Neural cell (in vitro differentiated cells): ENCODE measurements around the gene PLXNC1. TPM values are rescaled to one million over a fixed set of nuclear protein-coding genes. Genes with fewer than 3 reads are reported as not detected.
A peak's percentile ranks its signal among the peaks of the same experiment; 100 is the strongest.

ENCODE experiments used
- H2AFZ ChIP-seq: fragments of 200-600, 300-800 bp; sonication (generic), shearing (Covaris generic); 2 replicates; pipeline ENCODE4 v1.6.0; 2014; ENCODE audit warnings: low read depth, mild to moderate bottlenecking, antibody characterized with exemption, low read length, moderate library complexity
- H3F3A ChIP-seq: fragments of 200-600 bp; shearing (Covaris generic); 2 replicates; pipeline ENCODE4 v1.6.1; 2016; ENCODE audit warnings: mild to moderate bottlenecking, moderate library complexity, mixed read lengths, antibody characterized with exemption, low read length; ENCODE audit not compliant: insufficient read depth, poor library complexity, severe bottlenecking
- H3K27ac ChIP-seq: fragments of 200-600, 300-800 bp; sonication (generic), shearing (Covaris generic); 2 replicates; pipeline ENCODE4 v1.5.1; 2014; ENCODE audit warnings: mild to moderate bottlenecking, low read length, moderate library complexity
- H3K27me3 ChIP-seq: fragments of 300-800, 200-600 bp; sonication (generic), shearing (Covaris generic); 2 replicates; pipeline ENCODE4 v1.6.0; 2014; ENCODE audit warnings: mild to moderate bottlenecking, low read depth, low read length, moderate library complexity; ENCODE audit not compliant: insufficient read depth
- H3K36me3 ChIP-seq: fragments of 300-800, 200-600 bp; sonication (generic), shearing (Covaris generic); 2 replicates; pipeline ENCODE4 v1.5.1; 2014; ENCODE audit warnings: mild to moderate bottlenecking, antibody characterized with exemption, low read length, moderate library complexity; ENCODE audit not compliant: insufficient read depth
- H3K4me2 ChIP-seq: fragments of 300-800, 200-600 bp; sonication (generic), shearing (Covaris generic); 2 replicates; pipeline ENCODE4 v1.6.0; 2014; ENCODE audit warnings: mild to moderate bottlenecking, low read length
- H3K4me3 ChIP-seq: fragments of 300-800, 200-600 bp; sonication (generic), shearing (Covaris generic); 2 replicates; pipeline ENCODE4 v1.5.1; 2014; ENCODE audit warnings: mild to moderate bottlenecking, low read length, moderate library complexity
- H3K79me2 ChIP-seq: fragments of 200-600 bp; shearing (Covaris generic); replicated peaks from 2 replicates; pipeline ENCODE4 v1.6.0; 2014; ENCODE audit warnings: mild to moderate bottlenecking, low read length, moderate library complexity; ENCODE audit not compliant: insufficient read depth
- H3K9ac ChIP-seq: fragments of 300-800, 200-600 bp; sonication (generic), shearing (Covaris generic); 2 replicates; pipeline ENCODE4 v1.6.1; 2016; ENCODE audit warnings: mild to moderate bottlenecking, low read length, mixed read lengths
- H3K9me2 ChIP-seq: fragments of 200-600 bp; shearing (Covaris generic); 2 replicates; pipeline ENCODE4 v1.6.1; 2016; ENCODE audit warnings: mild to moderate bottlenecking, low read length, mixed read lengths; ENCODE audit not compliant: insufficient read depth
- H3K9me3 ChIP-seq: fragments of 200-600, 300-800 bp; sonication (generic), shearing (Covaris generic); 2 replicates; pipeline ENCODE4 v1.6.1; 2016; ENCODE audit warnings: mild to moderate bottlenecking, mixed run types, low read length, moderate library complexity, mixed read lengths
- H4K20me1 ChIP-seq: fragments of 200-600 bp; shearing (Covaris generic); 2 replicates; pipeline ENCODE4 v1.6.1; 2016; ENCODE audit warnings: mild to moderate bottlenecking, mixed run types; ENCODE audit not compliant: insufficient read depth
- CTCF ChIP-seq: fragments of 450-650 bp; IDR thresholded peaks from 2 replicates; pipeline ENCODE4 v1.5.1; 2014; ENCODE audit warnings: antibody characterized with exemption, mild to moderate bottlenecking, moderate library complexity; ENCODE audit not compliant: poor library complexity, severe bottlenecking
- EP300 ChIP-seq: fragments of 450-650 bp; conservative IDR thresholded peaks from 2 replicates; pipeline ENCODE4 v1.6.1; 2014; ENCODE audit warnings: antibody characterized with exemption, mild to moderate bottlenecking, moderate library complexity; ENCODE audit not compliant: poor library complexity, severe bottlenecking
- EZH2 ChIP-seq: fragments of 200-600, 300-800 bp; shearing (Covaris generic), sonication (generic); IDR thresholded peaks from 2 replicates; pipeline ENCODE4 v1.6.1; 2014; ENCODE audit warnings: antibody characterized with exemption, low read length, borderline replicate concordance, mild to moderate bottlenecking; ENCODE audit not compliant: insufficient read depth, poor library complexity, severe bottlenecking
- MXI1 ChIP-seq: fragments of 450-650 bp; conservative IDR thresholded peaks from 2 replicates; pipeline ENCODE4 v1.6.1; 2014; ENCODE audit warnings: antibody characterized with exemption, mild to moderate bottlenecking; ENCODE audit not compliant: poor library complexity, severe bottlenecking
- POLR2AphosphoS5 ChIP-seq: IDR thresholded peaks from 2 replicates; pipeline ENCODE4 v1.6.1; 2012
- RAD21 ChIP-seq: fragments of 450-650 bp; conservative IDR thresholded peaks from 2 replicates; pipeline ENCODE4 v1.6.1; 2014; ENCODE audit warnings: antibody characterized with exemption, mild to moderate bottlenecking, moderate library complexity
- REST ChIP-seq: IDR thresholded peaks from 2 replicates; pipeline ENCODE4 v1.6.1; 2012; ENCODE audit warnings: borderline replicate concordance
- SMC3 ChIP-seq: fragments of 450-650 bp; conservative IDR thresholded peaks from 2 replicates; pipeline ENCODE4 v1.6.1; 2014; ENCODE audit warnings: antibody characterized with exemption, mild to moderate bottlenecking, moderate library complexity; ENCODE audit not compliant: poor library complexity
- TAF1 ChIP-seq: IDR thresholded peaks from 2 replicates; pipeline ENCODE4 v1.6.1; 2012; ENCODE audit warnings: low read depth
- polyA minus RNA-seq: library from RNA; depleted of rRNA, polyadenylated mRNA; stranded (reverse); fragments of >200 nt; gene quantifications from 2 replicates; pipeline ENCODE4 v1.2.3, GENCODE V29; 2014
- polyA plus RNA-seq: library from polyadenylated mRNA; depleted of rRNA; stranded (reverse); fragments of >200 nt; gene quantifications from 2 replicates; pipeline ENCODE4 v1.2.3, GENCODE V29; 2014

Gene PLXNC1
- polyA plus RNA-seq (75.6 and 76.3 TPM in 2 replicates), polyA minus RNA-seq (206 and 223 TPM in 2 replicates)

GRCh38 chr12:94147991-94148738 is at the start of gene PLXNC1:
Gene PLXNC1 (plus strand): TSS chr12:94148577. CDS start chr12:94148972, 395 bp downstream.
- Histone ChIP-seq H2AFZ (peak within 1 kb of the TSS; percentile 58), H4K20me1 (no peaks in the 10 kb centered on the region), H3K4me2 (peak within 1 kb of the TSS; percentile 34), H3K79me2 (peaks cover 35% of the 10 kb centered on the region), H3K9me3 (no peaks in the 10 kb centered on the region), H3K4me3 (peak within 1 kb of the TSS; percentile 95), H3K9me2 (no peaks in the 10 kb centered on the region), H3F3A (peaks cover 2% of the 10 kb centered on the region), H3K27me3 (no peaks in the 10 kb centered on the region), H3K36me3 (no peaks in the 10 kb centered on the region), H3K9ac (peak within 1 kb of the TSS; percentile 90), H3K27ac (peak within 1 kb of the TSS; percentile 90)
- TF ChIP-seq EP300 (peak; percentile 51), TAF1 (peak; percentile 19), CTCF (no peak), SMC3 (peak; percentile 42), RAD21 (peak; percentile 39), MXI1 (peak; percentile 42), POLR2AphosphoS5 (peak; percentile 68), REST (no peak)

GRCh38 chr12:94099191-94099590 is 49.2 kb upstream of the PLXNC1 start:
- Histone ChIP-seq H3K9ac (no peak overlapping the region), H3K27me3 (no peaks in the 10 kb centered on the region), H3K9me2 (no peaks in the 10 kb centered on the region), H2AFZ (no peak overlapping the region), H3K79me2 (no peaks in the 10 kb centered on the region), H4K20me1 (no peaks in the 10 kb centered on the region), H3K36me3 (no peaks in the 10 kb centered on the region), H3F3A (no peaks in the 10 kb centered on the region), H3K4me2 (no peak overlapping the region), H3K27ac (no peak overlapping the region), H3K9me3 (no peaks in the 10 kb centered on the region), H3K4me3 (no peak overlapping the region)
- TF ChIP-seq POLR2AphosphoS5 (no peak), TAF1 (no peak), EP300 (no peak), SMC3 (no peak), REST (no peak), MXI1 (no peak), RAD21 (no peak), EZH2 (no peak), CTCF (no peak)
